ENCODE results near the gene PLA2G2C.

PLA2G2C gene

GRCh38 chr1:20202166-20202565, 15.8 kb upstream of the PLA2G2C start:
- Histone ChIP-seq H3K27me3 (ENCODE audit: control insufficient read depth, insufficient read depth, low read length) (peaks cover 44% of the 10 kb centered on the region), H3K36me3 (ENCODE audit: insufficient read depth, low read length) (no peaks in the 10 kb centered on the region), H3K9ac (ENCODE audit: low read depth, low read length) (no peak overlapping the region), H3K4me1 (ENCODE audit: control insufficient read depth, insufficient read depth, low read length) (no peaks in the 10 kb centered on the region), H3K4me2 (ENCODE audit: low read length) (no peak overlapping the region), H3K4me3 (ENCODE audit: low read length) (no peak overlapping the region), H3K9me3 (replicated peaks; ENCODE audit: low read length) (no peaks in the 10 kb centered on the region)

DNA sequence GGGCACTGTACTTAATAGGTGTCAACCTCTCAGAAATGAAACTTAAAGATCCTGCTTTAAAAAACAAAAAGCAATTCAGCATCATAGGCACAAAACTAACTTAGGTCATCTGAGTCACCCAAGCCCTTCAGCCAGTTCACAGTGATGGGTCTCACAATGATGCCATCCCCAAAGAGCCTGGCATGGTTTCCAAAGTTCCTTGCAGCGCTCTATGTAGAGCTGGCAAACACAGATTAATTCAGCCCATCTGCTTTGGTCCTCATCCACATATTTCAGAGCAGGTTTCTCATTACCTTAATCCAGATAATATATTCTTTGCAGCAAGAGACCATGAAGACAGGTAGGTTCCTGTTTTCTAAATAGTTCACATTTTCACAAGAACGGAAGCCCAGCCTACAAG, 14.6 kb upstream of the PLA2G2C start:
- H3K36me3 ChIP-seq (ENCODE audit: insufficient read depth, low read length): no peaks in the 10 kb centered on the region
- no peak overlapping the region for H3K4me3 ChIP-seq (ENCODE audit: low read length)
- H3K4me1 ChIP-seq (ENCODE audit: control insufficient read depth, insufficient read depth, low read length): no peaks in the 10 kb centered on the region
- H3K27me3 ChIP-seq (ENCODE audit: control insufficient read depth, insufficient read depth, low read length): peaks cover 40% of the 10 kb centered on the region
- no peak overlapping the region for H3K4me2 ChIP-seq (ENCODE audit: low read length)
- H3K9ac ChIP-seq (ENCODE audit: low read depth, low read length): no peak overlapping the region
- no peaks in the 10 kb centered on the region for H3K9me3 ChIP-seq (replicated peaks; ENCODE audit: low read length)

DNA sequence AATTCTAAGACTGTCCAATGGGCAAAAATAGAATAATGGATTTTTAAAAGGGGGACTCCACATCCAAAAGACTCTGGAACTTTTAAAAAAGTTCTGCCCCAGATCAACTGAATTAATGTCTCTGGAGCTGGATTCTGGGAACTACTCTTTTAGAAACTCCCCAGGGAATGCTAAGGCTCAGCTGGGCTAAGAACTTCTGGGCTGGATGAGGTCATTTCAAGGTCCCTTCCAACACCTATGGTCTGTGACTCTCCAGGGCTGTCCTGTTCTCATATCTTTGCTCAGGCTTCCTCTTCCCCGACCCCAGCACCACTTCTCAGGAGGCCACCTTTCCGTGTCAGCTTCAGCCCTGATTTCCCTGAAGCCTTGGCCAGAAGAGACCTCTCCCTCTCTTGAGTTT, 13.5 kb upstream of the PLA2G2C start:
- Histone ChIP-seq H3K9me3 (replicated peaks; ENCODE audit: low read length) (no peaks in the 10 kb centered on the region), H3K9ac (ENCODE audit: low read depth, low read length) (no peak overlapping the region), H3K4me3 (ENCODE audit: low read length) (no peak overlapping the region), H3K4me2 (ENCODE audit: low read length) (no peak overlapping the region), H3K36me3 (ENCODE audit: insufficient read depth, low read length) (no peaks in the 10 kb centered on the region), H3K27me3 (ENCODE audit: control insufficient read depth, insufficient read depth, low read length) (peaks cover 43% of the 10 kb centered on the region), H3K4me1 (ENCODE audit: control insufficient read depth, insufficient read depth, low read length) (no peaks in the 10 kb centered on the region)

DNA sequence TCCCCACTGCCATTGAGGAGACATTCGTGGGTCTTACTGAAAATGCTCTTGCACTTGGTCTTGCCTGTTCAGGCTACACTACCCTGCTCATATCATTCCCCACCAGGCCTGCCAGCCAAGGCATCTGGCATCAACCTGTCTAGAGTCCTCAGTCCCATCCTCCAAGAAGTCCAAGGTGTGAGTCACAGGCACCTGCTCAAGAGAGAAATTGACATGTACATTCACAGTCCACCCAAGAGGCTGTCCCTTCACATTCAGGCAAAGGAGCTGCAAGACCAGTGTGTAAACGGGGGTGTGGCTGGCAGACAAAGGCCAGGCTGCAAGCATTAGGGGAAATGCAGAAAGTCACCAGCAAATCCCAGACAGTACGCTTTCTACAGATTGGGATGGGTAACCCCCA, 13.1 kb upstream of the PLA2G2C start:
- Histone ChIP-seq H3K4me3 (ENCODE audit: low read length) (no peak overlapping the region), H3K36me3 (ENCODE audit: insufficient read depth, low read length) (no peaks in the 10 kb centered on the region), H3K9me3 (replicated peaks; ENCODE audit: low read length) (no peaks in the 10 kb centered on the region), H3K4me1 (ENCODE audit: control insufficient read depth, insufficient read depth, low read length) (no peaks in the 10 kb centered on the region), H3K9ac (ENCODE audit: low read depth, low read length) (no peak overlapping the region), H3K4me2 (ENCODE audit: low read length) (no peak overlapping the region), H3K27me3 (ENCODE audit: control insufficient read depth, insufficient read depth, low read length) (peaks cover 45% of the 10 kb centered on the region)

- Histone ChIP-seq H3K4me3 (ENCODE audit: low read length) (no peak overlapping the region), H3K9ac (ENCODE audit: low read depth, low read length) (no peak overlapping the region), H3K9me3 (replicated peaks; ENCODE audit: low read length) (no peaks in the 10 kb centered on the region), H3K27me3 (ENCODE audit: control insufficient read depth, insufficient read depth, low read length) (peaks cover 50% of the 10 kb centered on the region), H3K36me3 (ENCODE audit: insufficient read depth, low read length) (no peaks in the 10 kb centered on the region), H3K4me1 (ENCODE audit: control insufficient read depth, insufficient read depth, low read length) (no peaks in the 10 kb centered on the region), H3K4me2 (ENCODE audit: low read length) (no peak overlapping the region)
These were observed 12.6 kb upstream of the PLA2G2C start for GRCh38 chr1:20198918-20199317.

- no peaks in the 10 kb centered on the region for H3K9me3 ChIP-seq (replicated peaks; ENCODE audit: low read length)
- H3K4me3 ChIP-seq (ENCODE audit: low read length): no peak overlapping the region
- H3K9ac ChIP-seq (ENCODE audit: low read depth, low read length): no peak overlapping the region
- H3K27me3 ChIP-seq (ENCODE audit: control insufficient read depth, insufficient read depth, low read length): peaks cover 54% of the 10 kb centered on the region
- no peaks in the 10 kb centered on the region for H3K36me3 ChIP-seq (ENCODE audit: insufficient read depth, low read length)
- H3K4me2 ChIP-seq (ENCODE audit: low read length): no peak overlapping the region
- no peaks in the 10 kb centered on the region for H3K4me1 ChIP-seq (ENCODE audit: control insufficient read depth, insufficient read depth, low read length)
These were observed 12.0 kb upstream of the PLA2G2C start for GRCh38 chr1:20198296-20198695.

DNA sequence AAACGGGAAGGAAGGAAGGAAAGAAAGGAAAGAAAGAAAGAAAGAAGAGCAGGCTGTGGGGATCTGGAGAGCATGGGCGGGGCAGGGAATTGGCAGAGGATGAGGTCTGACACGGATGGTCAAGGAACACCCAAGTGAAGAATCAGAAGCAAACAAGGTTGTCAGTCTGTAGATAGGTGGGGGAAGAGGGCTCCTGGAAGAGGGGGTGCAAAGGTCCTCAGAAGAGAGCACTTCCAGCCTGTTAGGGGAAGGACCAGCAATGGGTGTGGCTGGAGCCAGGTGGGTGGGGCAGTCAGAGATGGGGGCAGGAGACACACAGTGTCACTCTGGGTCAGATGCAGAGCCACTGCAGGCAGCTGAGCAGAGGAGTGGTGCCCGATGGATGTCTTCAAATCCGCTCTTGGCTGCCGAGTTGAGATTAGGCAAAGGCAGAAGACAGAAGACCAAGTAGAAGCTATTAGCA, 11.0 kb upstream of the PLA2G2C start:
- Histone ChIP-seq H3K27me3 (ENCODE audit: control insufficient read depth, insufficient read depth, low read length) (peaks cover 55% of the 10 kb centered on the region), H3K9me3 (replicated peaks; ENCODE audit: low read length) (no peaks in the 10 kb centered on the region), H3K4me1 (ENCODE audit: control insufficient read depth, insufficient read depth, low read length) (no peaks in the 10 kb centered on the region), H3K36me3 (ENCODE audit: insufficient read depth, low read length) (no peaks in the 10 kb centered on the region), H3K9ac (ENCODE audit: low read depth, low read length) (no peak overlapping the region), H3K4me3 (ENCODE audit: low read length) (no peak overlapping the region), H3K4me2 (ENCODE audit: low read length) (no peak overlapping the region)

DNA sequence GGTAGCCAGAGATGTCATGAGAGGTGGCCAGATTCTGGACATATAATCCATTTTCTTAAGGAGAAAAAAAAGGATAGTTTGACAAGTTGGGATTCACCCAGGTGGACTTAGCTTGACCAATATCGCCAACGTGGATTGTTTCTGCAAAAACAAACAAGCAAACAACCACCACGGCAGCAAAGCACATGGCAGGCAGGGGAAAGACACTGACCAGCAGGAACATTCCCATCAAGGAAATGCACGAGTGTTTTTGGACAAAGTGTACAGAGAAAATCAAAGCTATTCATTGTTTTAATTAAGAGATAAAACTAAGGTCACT, 9.1 kb upstream of the PLA2G2C start:
- H3K36me3 ChIP-seq (ENCODE audit: insufficient read depth, low read length): no peaks in the 10 kb centered on the region
- no peak overlapping the region for H3K4me2 ChIP-seq (ENCODE audit: low read length)
- H3K27me3 ChIP-seq (ENCODE audit: control insufficient read depth, insufficient read depth, low read length): peaks cover 60% of the 10 kb centered on the region
- no peak overlapping the region for H3K9ac ChIP-seq (ENCODE audit: low read depth, low read length)
- H3K4me3 ChIP-seq (ENCODE audit: low read length): no peak overlapping the region
- H3K4me1 ChIP-seq (ENCODE audit: control insufficient read depth, insufficient read depth, low read length): no peaks in the 10 kb centered on the region
- no peaks in the 10 kb centered on the region for H3K9me3 ChIP-seq (replicated peaks; ENCODE audit: low read length)

DNA sequence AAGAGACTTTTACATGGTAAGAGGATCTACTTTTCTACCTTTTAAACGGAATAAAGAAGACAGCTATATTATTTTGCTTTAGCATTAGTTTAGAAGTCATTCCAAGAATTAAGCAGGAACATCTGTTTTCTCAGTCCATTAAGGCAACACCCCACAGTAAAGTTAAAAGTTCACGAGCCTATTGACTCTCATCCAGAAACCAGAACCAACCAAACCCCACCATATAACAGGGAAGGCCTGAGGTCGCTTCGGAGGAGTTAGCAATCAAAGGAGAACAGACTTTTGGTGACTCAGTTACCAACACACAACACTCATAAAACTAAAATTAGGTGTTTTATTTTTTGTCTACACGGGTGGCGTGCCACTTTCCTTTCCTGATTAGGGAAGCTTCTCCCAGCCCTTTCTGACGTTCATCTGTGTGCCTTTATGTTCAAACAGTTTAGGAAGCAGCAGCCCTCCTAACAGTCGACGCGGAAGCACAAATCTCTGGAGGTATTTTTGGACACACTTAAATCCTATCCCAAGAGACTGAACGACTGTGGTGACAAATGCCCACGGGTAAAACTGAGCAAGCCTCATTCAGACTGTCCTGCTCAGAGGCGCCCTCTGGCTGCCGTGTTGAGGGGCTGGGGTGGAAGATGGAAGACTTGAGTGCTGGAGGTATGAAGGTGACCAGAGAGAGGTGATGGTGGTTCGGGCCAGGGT, 8.6 kb upstream of the PLA2G2C start:
- H3K4me1 ChIP-seq (ENCODE audit: control insufficient read depth, insufficient read depth, low read length): no peaks in the 10 kb centered on the region
- H3K9ac ChIP-seq (ENCODE audit: low read depth, low read length): no peak overlapping the region
- H3K4me3 ChIP-seq (ENCODE audit: low read length): no peak overlapping the region
- no peak overlapping the region for H3K4me2 ChIP-seq (ENCODE audit: low read length)
- H3K36me3 ChIP-seq (ENCODE audit: insufficient read depth, low read length): no peaks in the 10 kb centered on the region
- H3K27me3 ChIP-seq (ENCODE audit: control insufficient read depth, insufficient read depth, low read length): peaks cover 60% of the 10 kb centered on the region
- no peaks in the 10 kb centered on the region for H3K9me3 ChIP-seq (replicated peaks; ENCODE audit: low read length)

DNA sequence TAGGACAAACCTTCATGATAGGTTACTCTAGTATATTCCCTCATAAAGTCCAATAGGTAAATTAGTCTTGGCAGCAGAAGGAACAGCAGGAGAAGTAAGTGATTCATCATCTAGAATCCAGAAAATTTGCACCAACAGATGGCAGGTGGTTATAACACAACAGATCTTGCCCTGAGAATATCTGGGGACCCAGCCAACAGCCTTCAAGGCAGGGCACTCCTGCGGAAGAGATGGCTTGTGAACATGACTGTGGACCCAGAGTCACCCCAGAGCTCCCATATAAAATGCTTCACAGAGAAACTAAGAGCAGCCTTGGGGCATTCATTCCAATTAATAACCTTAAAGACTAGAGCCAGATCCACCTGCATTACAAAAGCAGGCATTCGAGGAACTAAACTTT, 7.9 kb upstream of the PLA2G2C start:
- Histone ChIP-seq H3K9ac (ENCODE audit: low read depth, low read length) (no peak overlapping the region), H3K9me3 (replicated peaks; ENCODE audit: low read length) (no peaks in the 10 kb centered on the region), H3K27me3 (ENCODE audit: control insufficient read depth, insufficient read depth, low read length) (peaks cover 59% of the 10 kb centered on the region), H3K4me1 (ENCODE audit: control insufficient read depth, insufficient read depth, low read length) (no peaks in the 10 kb centered on the region), H3K4me3 (ENCODE audit: low read length) (no peak overlapping the region), H3K36me3 (ENCODE audit: insufficient read depth, low read length) (no peaks in the 10 kb centered on the region), H3K4me2 (ENCODE audit: low read length) (no peak overlapping the region)

GRCh38 chr1:20192871-20193411, 6.6 kb upstream of the PLA2G2C start:
- Histone ChIP-seq H3K27me3 (ENCODE audit: control insufficient read depth, insufficient read depth, low read length) (peaks cover 68% of the 10 kb centered on the region), H3K4me3 (ENCODE audit: low read length) (no peak overlapping the region), H3K4me1 (ENCODE audit: control insufficient read depth, insufficient read depth, low read length) (no peaks in the 10 kb centered on the region), H3K4me2 (ENCODE audit: low read length) (no peak overlapping the region), H3K9ac (ENCODE audit: low read depth, low read length) (no peak overlapping the region), H3K9me3 (replicated peaks; ENCODE audit: low read length) (no peaks in the 10 kb centered on the region), H3K36me3 (ENCODE audit: insufficient read depth, low read length) (no peaks in the 10 kb centered on the region)

GRCh38 chr1:20192364-20192763, 6.0 kb upstream of the PLA2G2C start:
- Histone ChIP-seq H3K4me3 (ENCODE audit: low read length) (no peak overlapping the region), H3K4me1 (ENCODE audit: control insufficient read depth, insufficient read depth, low read length) (no peaks in the 10 kb centered on the region), H3K4me2 (ENCODE audit: low read length) (no peak overlapping the region), H3K9ac (ENCODE audit: low read depth, low read length) (no peak overlapping the region), H3K27me3 (ENCODE audit: control insufficient read depth, insufficient read depth, low read length) (peaks cover 73% of the 10 kb centered on the region), H3K36me3 (ENCODE audit: insufficient read depth, low read length) (no peaks in the 10 kb centered on the region), H3K9me3 (replicated peaks; ENCODE audit: low read length) (no peaks in the 10 kb centered on the region)

Data from skeletal muscle satellite cell (primary cell).